Fibroblast of lung (primary cell): Measurements from ENCODE around the gene CFAP299. TPM values are rescaled to one million over a fixed set of nuclear protein-coding genes. Genes with fewer than 3 reads are reported as not detected.

Experiments used
- DNase-seq, 2 donors: peaks; one replicate each; pipeline versions ENCODE4 v3.0.0 to v3.0.0-alpha.2; 2010; ENCODE audit warnings: low read depth in 2 of 2
- H2AFZ ChIP-seq: 2 replicates; pipeline ENCODE4 v1.5.1; 2012; ENCODE audit warnings: low read length, control low read depth, inconsistent platforms
- H3K27ac ChIP-seq: 2 replicates; pipeline ENCODE4 v1.5.1; 2011; ENCODE audit warnings: low read length, control low read depth; ENCODE audit not compliant: insufficient read depth
- H3K27me3 ChIP-seq: 2 replicates; pipeline ENCODE4 v1.5.1; 2011; ENCODE audit warnings: mild to moderate bottlenecking, low read length; ENCODE audit not compliant: control insufficient read depth, insufficient read depth
- H3K36me3 ChIP-seq: 2 replicates; pipeline ENCODE4 v1.5.1; 2011; ENCODE audit warnings: low read length; ENCODE audit not compliant: control insufficient read depth, insufficient read depth
- H3K4me1 ChIP-seq: 2 replicates; pipeline ENCODE4 v1.5.1; 2011; ENCODE audit warnings: low read length; ENCODE audit not compliant: control insufficient read depth, insufficient read depth; ENCODE audit errors: extremely low read depth
- H3K4me2 ChIP-seq: 2 replicates; pipeline ENCODE4 v1.5.1; 2011; ENCODE audit warnings: low read length, control low read depth; ENCODE audit not compliant: insufficient read depth; ENCODE audit errors: extremely low read depth
- H3K4me3 ChIP-seq, 4 experiments: fragments of 200-600 bp in 1 of 4; sonication (generic) in 1 of 4; replicated peaks in 1 of 4; 2 replicates each; pipeline ENCODE4 v1.5.1; 2011 to 2016; ENCODE audit warnings: low read length in 4 of 4, low read depth in 3 of 4, mild to moderate bottlenecking in 3 of 4, control low read depth in 2 of 4, inconsistent platforms in 1 of 4, mixed read lengths in 1 of 4; ENCODE audit not compliant: insufficient read depth in 1 of 4; ENCODE audit errors: control extremely low read depth in 1 of 4
- H3K79me2 ChIP-seq: 2 replicates; pipeline ENCODE4 v1.5.1; 2012; ENCODE audit warnings: mild to moderate bottlenecking, low read length, inconsistent platforms; ENCODE audit not compliant: control insufficient read depth, insufficient read depth
- H3K9ac ChIP-seq: 2 replicates; pipeline ENCODE4 v1.5.1; 2011; ENCODE audit warnings: mild to moderate bottlenecking, low read length, control low read depth; ENCODE audit not compliant: insufficient read depth
- H3K9me3 ChIP-seq: 2 replicates; pipeline ENCODE4 v1.5.1; 2012; ENCODE audit warnings: low read depth, low read length; ENCODE audit not compliant: control insufficient read depth, insufficient read depth
- H4K20me1 ChIP-seq: 2 replicates; pipeline ENCODE4 v1.5.1; 2011; ENCODE audit warnings: low read length; ENCODE audit not compliant: control insufficient read depth, insufficient read depth; ENCODE audit errors: extremely low read depth
- CTCF ChIP-seq, 2 donors: IDR thresholded peaks in 1 of 2; conservative IDR thresholded peaks in 1 of 2; 1 replicate in 1 of 2; 2 replicates in 1 of 2; pipeline ENCODE4 v1.5.1; 2011 to 2012; ENCODE audit warnings: low read length in 2 of 2, control low read depth in 1 of 2, inconsistent platforms in 1 of 2, low read depth in 1 of 2, mild to moderate bottlenecking in 1 of 2
- EZH2 ChIP-seq: IDR thresholded peaks from 2 replicates; pipeline ENCODE4 v1.5.1; 2012; ENCODE audit warnings: low read length, control low read depth, mild to moderate bottlenecking; ENCODE audit errors: missing control alignments
- polyA plus RNA-seq, 2 donors: library from polyadenylated mRNA; depleted of rRNA in 1 of 2; stranded (reverse) in 1 of 2; unstranded in 1 of 2; fragments of >200 nt; gene quantifications; 2 replicates each; pipeline ENCODE4 v1.2.1, GENCODE V29; 2011 to 2012; ENCODE audit warnings: missing spikeins in 1 of 2
- total RNA-seq: library from RNA; depleted of rRNA; stranded (reverse); fragments of >200 nt; gene quantifications from 2 replicates; pipeline ENCODE4 v1.2.1, GENCODE V29; 2014

The CFAP299 gene
- total and polyA plus RNA-seq, 2 donors (not counting 1 experiment from before 2014, with no cell fraction given) = 0.79 to 16.2 TPM

GRCh38 chr4:80803337-80803736 lies 467.8 kb downstream of the CFAP299 start:
- no peak overlapping the region for H3K4me2 ChIP-seq
- no peak overlapping the region for H3K27ac ChIP-seq
- no peaks in the 10 kb centered on the region for H3K36me3 ChIP-seq
- TF ChIP-seq EZH2 (no peak), CTCF (conservative IDR thresholded peaks at IDR 0.05 in 1 of 2, IDR thresholded peaks at IDR 0.05 in 1 of 2; ENCODE audit: low read depth in 1 of 2, low read length in 2 of 2) (no peak)
- H3K9ac ChIP-seq = no peak overlapping the region
- no peaks in the 10 kb centered on the region for H3K79me2 ChIP-seq
- H3K9me3 ChIP-seq = no peaks in the 10 kb centered on the region
- H4K20me1 ChIP-seq = no peaks in the 10 kb centered on the region
- H3K4me3 ChIP-seq = no peak overlapping the region
- H3K4me1 ChIP-seq = no peaks in the 10 kb centered on the region
- H2AFZ ChIP-seq = no peak overlapping the region
- no peak for DNase-seq
- no peaks in the 10 kb centered on the region for H3K27me3 ChIP-seq

GRCh38 chr4:80806472-80806871 lies 470.9 kb downstream of the CFAP299 start:
- Histone ChIP-seq H3K4me3 (no peak overlapping the region), H3K9ac (no peak overlapping the region), H3K27me3 (no peaks in the 10 kb centered on the region), H3K36me3 (no peaks in the 10 kb centered on the region), H3K4me2 (no peak overlapping the region), H3K4me1 (no peaks in the 10 kb centered on the region), H3K79me2 (no peaks in the 10 kb centered on the region), H3K9me3 (no peaks in the 10 kb centered on the region), H2AFZ (no peak overlapping the region), H3K27ac (no peak overlapping the region), H4K20me1 (no peaks in the 10 kb centered on the region)
- DNase-seq = no peak
- TF ChIP-seq EZH2 (no peak), CTCF (conservative IDR thresholded peaks at IDR 0.05 in 1 of 2, IDR thresholded peaks at IDR 0.05 in 1 of 2; ENCODE audit: low read depth in 1 of 2, low read length in 2 of 2) (no peak)

GRCh38 chr4:80809039-80809729 lies 473.7 kb downstream of the CFAP299 start:
- no peak for TF ChIP-seq CTCF (conservative IDR thresholded peaks at IDR 0.05 in 1 of 2, IDR thresholded peaks at IDR 0.05 in 1 of 2; ENCODE audit: low read depth in 1 of 2, low read length in 2 of 2)
- no peak for TF ChIP-seq EZH2
- Histone ChIP-seq H3K9ac (no peak overlapping the region), H3K4me3 (no peak overlapping the region), H3K9me3 (no peaks in the 10 kb centered on the region), H4K20me1 (no peaks in the 10 kb centered on the region), H3K27me3 (no peaks in the 10 kb centered on the region), H2AFZ (no peak overlapping the region), H3K36me3 (no peaks in the 10 kb centered on the region), H3K79me2 (no peaks in the 10 kb centered on the region), H3K27ac (no peak overlapping the region), H3K4me2 (no peak overlapping the region), H3K4me1 (no peaks in the 10 kb centered on the region)
- DNase-seq = no peak
